ENCODE data around the gene MAP3K13.

- TF ChIP-seq POLR2AphosphoS5 (IDR thresholded peaks at IDR 0.05; ENCODE audit: borderline replicate concordance, low read depth, low read length) (no peak), EZH2 (IDR thresholded peaks at IDR 0.05) (no peak), FOXP2 (optimal IDR thresholded peaks at IDR 0.05; ENCODE audit: control extremely low read depth, extremely low read length, insufficient read depth) (no peak)
Measured at GRCh38 chr3:185371306-185372074, 8.6 kb downstream of the MAP3K13 start.
